Upper lobe of left lung (tissue), 4 donors: Measurements from ENCODE around the gene DIRAS3.

Experiments
- EP300 ChIP-seq, 4 donors: sonication (generic); formaldehyde crosslinking; IDR thresholded peaks; one replicate each; pipeline ENCODE4 v1.5.1; 2017; ENCODE audit warnings: antibody characterized with exemption in 4 of 4, control low read depth in 2 of 4
- TF ChIP-seq, protein P1 (sequence below), 6 experiments: fragments of 450-650 bp in 4 of 6; fragments of 200-600 bp in 2 of 6; sonication (generic) in 2 of 6; IDR thresholded peaks; one replicate each; pipeline ENCODE4 v1.5.1; 2016 to 2019; ENCODE audit warnings: antibody characterized with exemption in 6 of 6

DNA sequence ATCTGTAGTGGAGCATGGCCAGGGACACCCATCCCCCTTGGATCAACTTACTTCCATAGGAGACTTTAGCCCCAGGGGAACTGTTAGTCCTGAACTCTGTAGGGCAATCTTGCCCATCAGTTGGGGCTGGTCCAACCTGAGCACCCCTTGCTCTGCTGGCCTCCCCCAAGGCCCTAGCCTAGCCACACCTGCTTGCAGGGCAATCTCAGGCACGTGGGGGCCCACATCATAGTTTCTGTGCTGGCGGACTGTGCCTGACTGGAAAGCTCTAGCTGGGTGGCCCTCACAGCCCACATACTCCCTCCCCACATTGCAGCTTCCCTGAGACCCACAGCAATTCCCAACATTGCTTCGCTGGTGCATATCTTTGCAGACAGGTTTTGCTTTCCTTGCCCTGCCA lies 6.6 kb upstream of the DIRAS3 start:
- no peak for TF ChIP-seq EP300 (IDR thresholded peaks at IDR 0.05)
- TF ChIP-seq, protein P1, sequence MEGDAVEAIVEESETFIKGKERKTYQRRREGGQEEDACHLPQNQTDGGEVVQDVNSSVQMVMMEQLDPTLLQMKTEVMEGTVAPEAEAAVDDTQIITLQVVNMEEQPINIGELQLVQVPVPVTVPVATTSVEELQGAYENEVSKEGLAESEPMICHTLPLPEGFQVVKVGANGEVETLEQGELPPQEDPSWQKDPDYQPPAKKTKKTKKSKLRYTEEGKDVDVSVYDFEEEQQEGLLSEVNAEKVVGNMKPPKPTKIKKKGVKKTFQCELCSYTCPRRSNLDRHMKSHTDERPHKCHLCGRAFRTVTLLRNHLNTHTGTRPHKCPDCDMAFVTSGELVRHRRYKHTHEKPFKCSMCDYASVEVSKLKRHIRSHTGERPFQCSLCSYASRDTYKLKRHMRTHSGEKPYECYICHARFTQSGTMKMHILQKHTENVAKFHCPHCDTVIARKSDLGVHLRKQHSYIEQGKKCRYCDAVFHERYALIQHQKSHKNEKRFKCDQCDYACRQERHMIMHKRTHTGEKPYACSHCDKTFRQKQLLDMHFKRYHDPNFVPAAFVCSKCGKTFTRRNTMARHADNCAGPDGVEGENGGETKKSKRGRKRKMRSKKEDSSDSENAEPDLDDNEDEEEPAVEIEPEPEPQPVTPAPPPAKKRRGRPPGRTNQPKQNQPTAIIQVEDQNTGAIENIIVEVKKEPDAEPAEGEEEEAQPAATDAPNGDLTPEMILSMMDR (IDR thresholded peaks at IDR 0.05): no peak
